Tibial artery (tissue), 4 donors: ENCODE results near the gene ILDR1.

Experiments
- DNase-seq, 2 donors: peaks; one replicate each; pipeline ENCODE4 v3.0.0-alpha.2; 2019
- H3K27ac ChIP-seq, 2 donors: fragments of 200-600 bp; sonication (generic) in 1 of 2; 1 replicate in 1 of 2; 2 replicates in 1 of 2; pipeline ENCODE4 v1.5.1; 2018 to 2019; ENCODE audit warnings: mild to moderate bottlenecking in 1 of 2
- H3K27me3 ChIP-seq, 2 donors: fragments of 200-600 bp; sonication (generic) in 1 of 2; one replicate each; pipeline versions ENCODE4 v1.5.1 to v1.6.0; 2016 to 2019
- H3K36me3 ChIP-seq, 3 donors: fragments of 200-600 bp; sonication (generic) in 2 of 3; one replicate each; pipeline ENCODE4 v1.5.1; 2016 to 2019; ENCODE audit warnings: mild to moderate bottlenecking in 2 of 3
- H3K4me1 ChIP-seq, 4 donors: fragments of 200-600 bp; sonication (generic) in 2 of 4; 1 replicate in 3 of 4; 2 replicates in 1 of 4; pipeline ENCODE4 v1.5.1; 2016 to 2019
- H3K4me3 ChIP-seq, 2 donors: fragments of 200-600 bp; sonication (generic) in 1 of 2; 1 replicate in 1 of 2; 2 replicates in 1 of 2; pipeline ENCODE4 v1.5.1; 2018 to 2019; ENCODE audit warnings: mild to moderate bottlenecking in 2 of 2
- H3K9me3 ChIP-seq, 3 donors: fragments of 200-600 bp; sonication (generic) in 1 of 3; one replicate each; pipeline ENCODE4 v1.5.1; 2016 to 2019
- CTCF ChIP-seq, 2 experiments: fragments of 200-600 bp in 1 of 2; fragments of 450-650 bp in 1 of 2; IDR thresholded peaks; one replicate each; pipeline ENCODE4 v1.5.1; 2017 to 2019; ENCODE audit warnings: antibody characterized with exemption in 2 of 2, mild to moderate bottlenecking in 1 of 2, moderate library complexity in 1 of 2
- intact Hi-C: fragments of 100-400 bp; cut with DNase I; formaldehyde crosslinking; loops from one replicate; pipeline ENCODE4 v1.15.0; 2023; ENCODE audit warnings: low total_unique reads

ILDR1 gene

GRCh38 chr3:122033023-122033422 lies 11.0 kb upstream of the ILDR1 start:
- no peak overlapping the region for H3K27ac ChIP-seq
- intact Hi-C loops = no loop called here
- no peaks in the 10 kb centered on the region for H3K27me3 ChIP-seq
- H3K9me3 ChIP-seq = peaks cover 0 to 9% (median 0%) of the 10 kb centered on the region in 3 donors
- H3K4me1 ChIP-seq = no peaks in the 10 kb centered on the region
- H3K36me3 ChIP-seq = no peaks in the 10 kb centered on the region
- DNase-seq = no peak
- H3K4me3 ChIP-seq = no peak overlapping the region
- no peak for TF ChIP-seq CTCF (IDR thresholded peaks at IDR 0.05)

- intact Hi-C loops = no loop called here
- H3K9me3 ChIP-seq = peaks cover 0 to 9% (median 0%) of the 10 kb centered on the region in 3 donors
- no peak for DNase-seq
- H3K27me3 ChIP-seq = no peaks in the 10 kb centered on the region
- no peaks in the 10 kb centered on the region for H3K4me1 ChIP-seq
- no peak for TF ChIP-seq CTCF (IDR thresholded peaks at IDR 0.05)
- no peak overlapping the region for H3K4me3 ChIP-seq
- no peak overlapping the region for H3K27ac ChIP-seq
- H3K36me3 ChIP-seq = no peaks in the 10 kb centered on the region
These were observed 10.5 kb upstream of the ILDR1 start for GRCh38 chr3:122032531-122032930.

- no peak for DNase-seq
- no peaks in the 10 kb centered on the region for H3K9me3 ChIP-seq
- TF ChIP-seq CTCF (IDR thresholded peaks at IDR 0.05) = no peak
- no peaks in the 10 kb centered on the region for H3K27me3 ChIP-seq
- H3K27ac ChIP-seq = no peak overlapping the region
- intact Hi-C loops = no loop called here
- H3K4me3 ChIP-seq = no peak overlapping the region
- H3K36me3 ChIP-seq = no peaks in the 10 kb centered on the region
- no peaks in the 10 kb centered on the region for H3K4me1 ChIP-seq
These were observed 9.0 kb upstream of the ILDR1 start for GRCh38 chr3:122031123-122031468.

GRCh38 chr3:122030381-122031122 lies 8.5 kb upstream of the ILDR1 start:
- TF ChIP-seq CTCF (IDR thresholded peaks at IDR 0.05) = no peak
- intact Hi-C loops = no loop called here

GRCh38 chr3:122025296-122025695 lies 3.2 kb upstream of the ILDR1 start:
- no peak for TF ChIP-seq CTCF (IDR thresholded peaks at IDR 0.05)

More at GRCh38 chr3:122030381-122031122, 8.5 kb upstream of the ILDR1 start:
- no peak for DNase-seq
- no peaks in the 10 kb centered on the region for H3K9me3 ChIP-seq
- H3K36me3 ChIP-seq = no peaks in the 10 kb centered on the region
- no peak overlapping the region for H3K4me3 ChIP-seq
- H3K27ac ChIP-seq = no peak overlapping the region
- H3K4me1 ChIP-seq = no peaks in the 10 kb centered on the region
- H3K27me3 ChIP-seq = no peaks in the 10 kb centered on the region

More at GRCh38 chr3:122025296-122025695, 3.2 kb upstream of the ILDR1 start:
- Histone ChIP-seq H3K36me3 (no peaks in the 10 kb centered on the region), H3K4me1 (peaks cover 0 to 5% (median 2%) of the 10 kb centered on the region in 4 donors), H3K27ac (no peak overlapping the region), H3K4me3 (no peak overlapping the region), H3K9me3 (no peaks in the 10 kb centered on the region), H3K27me3 (peaks cover 0 to 16% of the 10 kb centered on the region in 2 donors)
- no peak for DNase-seq
- intact Hi-C loops = no loop called here
